Liver (tissue), 9 donors: ENCODE results near the gene EXOSC5. TPM values are rescaled to one million over a fixed set of nuclear protein-coding genes. Genes with fewer than 3 reads are reported as not detected.
"Not testable (repeated sequence)": the region's sequence is repeated elsewhere in the genome, so short reads cannot be mapped to it uniquely, and the experiment has no call there.

Experiments
- DNase-seq: peaks from one replicate; pipeline ENCODE4 v3.0.0-alpha.2; 2017; ENCODE audit warnings: low spot score
- H3K27ac ChIP-seq, 2 donors: one replicate each; pipeline ENCODE4 v1.7.0; 2013; ENCODE audit warnings: inconsistent platforms in 2 of 2, low read length in 2 of 2, control low read depth in 1 of 2, low read depth in 1 of 2, mild to moderate bottlenecking in 1 of 2
- H3K27me3 ChIP-seq, 4 donors: one replicate each; pipeline versions ENCODE4 v1.6.1 to v1.7.0; 2013; ENCODE audit warnings: low read length in 3 of 4, inconsistent platforms in 1 of 4, mild to moderate bottlenecking in 1 of 4, moderate library complexity in 1 of 4; ENCODE audit not compliant: control insufficient read depth in 4 of 4, insufficient read depth in 4 of 4
- H3K36me3 ChIP-seq, 4 donors: one replicate each; pipeline versions ENCODE4 v1.6.1 to v1.7.0; 2013; ENCODE audit warnings: low read length in 3 of 4, mild to moderate bottlenecking in 3 of 4, low read depth in 1 of 4, moderate library complexity in 1 of 4; ENCODE audit not compliant: control insufficient read depth in 4 of 4, insufficient read depth in 3 of 4
- H3K4me1 ChIP-seq, 4 donors: one replicate each; pipeline versions ENCODE4 v1.6.1 to v1.7.0; 2013; ENCODE audit warnings: low read length in 3 of 4, mild to moderate bottlenecking in 3 of 4, moderate library complexity in 1 of 4; ENCODE audit not compliant: control insufficient read depth in 4 of 4, insufficient read depth in 4 of 4
- H3K4me3 ChIP-seq, 3 donors: one replicate each; pipeline versions ENCODE4 v1.6.1 to v1.7.0; 2013; ENCODE audit warnings: low read length in 3 of 3, control low read depth in 1 of 3, low read depth in 1 of 3, mild to moderate bottlenecking in 1 of 3
- H3K9ac ChIP-seq, 2 donors: one replicate each; pipeline ENCODE4 v1.7.0; 2013; ENCODE audit warnings: low read length in 2 of 2, mild to moderate bottlenecking in 2 of 2, moderate library complexity in 2 of 2, control low read depth in 1 of 2, low read depth in 1 of 2
- H3K9me3 ChIP-seq, 4 donors: one replicate each; pipeline versions ENCODE4 v1.6.1 to v1.7.0; 2013; ENCODE audit warnings: low read length in 3 of 4; ENCODE audit not compliant: control insufficient read depth in 4 of 4
- ATF3 ChIP-seq: IDR thresholded peaks from 2 replicates; pipeline ENCODE4 v1.6.1; 2016; ENCODE audit warnings: antibody characterized with exemption
- EGR1 ChIP-seq, 2 donors: IDR thresholded peaks; 2 replicates each; pipeline ENCODE4 v1.6.1; 2016 to 2018; ENCODE audit warnings: antibody characterized with exemption in 2 of 2, low read depth in 2 of 2
- FOXA1 ChIP-seq: IDR thresholded peaks from 2 replicates; pipeline ENCODE4 v1.6.1; 2016; ENCODE audit warnings: antibody characterized with exemption
- FOXA2 ChIP-seq: IDR thresholded peaks from 2 replicates; pipeline ENCODE4 v1.6.1; 2016; ENCODE audit warnings: antibody characterized with exemption
- GABPA ChIP-seq, 2 donors: IDR thresholded peaks in 1 of 2; conservative IDR thresholded peaks in 1 of 2; 2 replicates each; pipeline ENCODE4 v1.6.1; 2016; ENCODE audit warnings: antibody characterized with exemption in 2 of 2, mild to moderate bottlenecking in 1 of 2, moderate library complexity in 1 of 2
- HNF4A ChIP-seq, 2 donors: conservative IDR thresholded peaks; 2 replicates each; pipeline ENCODE4 v1.6.1; 2016; ENCODE audit warnings: antibody characterized with exemption in 2 of 2, mild to moderate bottlenecking in 2 of 2
- HNF4G ChIP-seq: IDR thresholded peaks from 2 replicates; pipeline ENCODE4 v1.6.1; 2016; ENCODE audit warnings: antibody characterized with exemption
- JUND ChIP-seq, 2 donors: IDR thresholded peaks; 2 replicates each; pipeline ENCODE4 v1.6.1; 2016; ENCODE audit warnings: antibody characterized with exemption in 2 of 2
- MAX ChIP-seq: IDR thresholded peaks from 2 replicates; pipeline ENCODE4 v1.6.1; 2016; ENCODE audit warnings: antibody characterized with exemption
- NR2F2 ChIP-seq: IDR thresholded peaks from 2 replicates; pipeline ENCODE4 v1.6.1; 2016; ENCODE audit warnings: antibody characterized with exemption
- RAD21 ChIP-seq, 2 donors: IDR thresholded peaks; 2 replicates each; pipeline ENCODE4 v1.6.1; 2016; ENCODE audit warnings: antibody characterized with exemption in 2 of 2, mild to moderate bottlenecking in 2 of 2
- REST ChIP-seq: IDR thresholded peaks from 2 replicates; pipeline ENCODE4 v1.6.1; 2016; ENCODE audit warnings: antibody characterized with exemption, mild to moderate bottlenecking
- RXRA ChIP-seq, 2 donors: IDR thresholded peaks; 2 replicates each; pipeline ENCODE4 v1.6.1; 2017 to 2018; ENCODE audit warnings: antibody characterized with exemption in 2 of 2, mild to moderate bottlenecking in 1 of 2
- SP1 ChIP-seq: IDR thresholded peaks from 2 replicates; pipeline ENCODE4 v1.6.1; 2018; ENCODE audit warnings: antibody characterized with exemption, mild to moderate bottlenecking
- TAF1 ChIP-seq: conservative IDR thresholded peaks from 2 replicates; pipeline ENCODE4 v1.6.1; 2016; ENCODE audit warnings: antibody characterized with exemption, mild to moderate bottlenecking
- YY1 ChIP-seq: IDR thresholded peaks from 2 replicates; pipeline ENCODE4 v1.6.1; 2016; ENCODE audit warnings: antibody characterized with exemption, mild to moderate bottlenecking
- ZBTB33 ChIP-seq: IDR thresholded peaks from 2 replicates; pipeline ENCODE4 v1.6.1; 2016; ENCODE audit warnings: antibody characterized with exemption
- WGBS: extraction: QIAGEN DNeasy Blood & Tissue Kit; methylation state at CpG from one replicate; pipeline ENCODE4 v1.1.7; 2013; 5-methylcytosine and 5-hydroxymethylcytosine counted together
- polyA plus RNA-seq, 2 donors: library from polyadenylated mRNA; stranded (reverse) in 1 of 2; unstranded in 1 of 2; fragments of 200-250 nt in 1 of 2; fragments of >200 nt in 1 of 2; fragmentation: Nextera tagmentation in 1 of 2; extraction: Ambion mirVana in 1 of 2; gene quantifications; one replicate each; pipeline versions ENCODE4 v1.2.1 to v1.2.3, GENCODE V29; 2013 to 2015
- total RNA-seq, 2 donors: library from RNA; depleted of rRNA; stranded (reverse); fragments of >200 nt; gene quantifications; one replicate each; pipeline ENCODE4 v1.2.3, GENCODE V29; 2014
- donor health status: healthy.
- donor health status: healthy.
- donor health status: healthy.
- donor health status: healthy.
- donor health status: healthy.

The EXOSC5 gene
- total and polyA plus RNA-seq, 4 donors = 8.3 to 26.7 (median 18.9) TPM

DNA sequence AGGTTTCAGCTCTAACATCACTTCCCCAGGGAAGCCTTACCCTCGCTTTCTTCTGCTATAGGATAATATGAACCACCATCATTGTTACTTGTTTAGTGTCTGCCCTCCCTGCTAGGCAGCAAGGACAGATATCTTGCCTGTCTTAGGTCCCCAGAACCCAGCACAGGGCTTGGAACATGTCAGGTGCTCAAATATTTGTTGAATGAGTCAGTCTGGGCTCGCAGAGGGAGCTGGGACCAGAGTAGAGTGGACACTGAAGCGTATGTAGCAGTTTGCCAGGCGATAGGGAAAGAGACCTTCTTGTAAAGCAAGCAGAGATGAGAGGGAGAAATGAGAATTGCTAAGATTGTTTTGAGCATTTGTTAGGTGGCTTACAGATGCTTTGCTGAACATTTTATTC, 12.1 kb upstream of the EXOSC5 start:
- no peak for DNase-seq
- no peak overlapping the region for H3K9ac ChIP-seq
- no peaks in the 10 kb centered on the region for H3K27me3 ChIP-seq

GRCh38 chr19:41408846-41409245, 11.7 kb upstream of the EXOSC5 start:
- not testable (repeated sequence) for H3K9me3 ChIP-seq, H3K9ac ChIP-seq, H3K27me3 ChIP-seq, DNase-seq, H3K27ac ChIP-seq, H3K4me3 ChIP-seq
- Histone ChIP-seq H3K4me1 (peaks cover 9 to 17% (median 11%) of the 10 kb centered on the region in 4 donors), H3K36me3 (peaks cover 4 to 19% (median 9%) of the 10 kb centered on the region in 4 donors)
- WGBS = 90% methylated on average over 5 of the region's 5 CpGs

More for the DNA sequence above, 12.1 kb upstream of the EXOSC5 start:
- H3K4me3 ChIP-seq = no peak overlapping the region
- TF ChIP-seq MAX (no peak), ATF3 (peak; percentile 74), NR2F2 (no peak), SP1 (peak; percentile 11), HNF4A (conservative IDR thresholded peaks at IDR 0.05) (peak in 1 of 2 donors; percentile 9), RAD21 (IDR thresholded peaks at IDR 0.05) (no peak), FOXA2 (no peak), REST (no peak), EGR1 (IDR thresholded peaks at IDR 0.05; ENCODE audit: low read depth in 2 of 2) (no peak), JUND (IDR thresholded peaks at IDR 0.05) (peak; percentile 96 to 99)
- 40% methylated on average over 4 of the region's 4 CpGs for WGBS
- peaks cover 9 to 17% (median 11%) of the 10 kb centered on the region in 4 donors for H3K4me1 ChIP-seq
- H3K27ac ChIP-seq = peak overlapping the region in 1 of 2 donors; percentile 64
- H3K9me3 ChIP-seq = no peaks in the 10 kb centered on the region
- peaks cover 5 to 24% (median 11%) of the 10 kb centered on the region in 4 donors for H3K36me3 ChIP-seq

DNA sequence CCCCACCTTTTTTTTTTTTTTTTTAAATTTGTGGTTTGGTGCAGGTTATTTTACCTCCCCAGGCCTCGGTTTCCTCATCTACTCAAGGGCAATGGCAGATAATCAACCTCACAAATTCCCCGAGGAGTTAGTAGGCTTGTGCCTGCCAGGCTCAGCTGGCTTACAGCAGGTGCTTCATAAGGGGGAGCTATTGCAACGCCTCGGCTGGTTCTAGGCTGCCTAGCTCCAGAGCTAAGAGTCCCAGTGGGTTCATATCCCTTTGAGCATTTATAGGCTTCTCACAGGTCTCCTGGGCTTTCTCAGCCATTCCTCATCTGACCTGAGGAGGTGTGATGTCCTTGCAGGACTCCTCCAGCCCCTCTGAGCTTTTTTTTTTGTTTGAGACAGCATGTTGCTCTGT, 11.1 kb upstream of the EXOSC5 start:
- Histone ChIP-seq H3K4me1 (peaks cover 9 to 21% (median 12%) of the 10 kb centered on the region in 4 donors), H3K27me3 (no peaks in the 10 kb centered on the region), H3K9ac (no peak overlapping the region), H3K9me3 (no peaks in the 10 kb centered on the region), H3K36me3 (peaks cover 2 to 13% (median 7%) of the 10 kb centered on the region in 4 donors), H3K4me3 (no peak overlapping the region), H3K27ac (no peak overlapping the region)
- WGBS = 82% methylated on average over 4 of the region's 4 CpGs
- TF ChIP-seq RXRA (IDR thresholded peaks at IDR 0.05) (no peak), NR2F2 (no peak), RAD21 (IDR thresholded peaks at IDR 0.05) (no peak), HNF4G (no peak), TAF1 (no peak), HNF4A (conservative IDR thresholded peaks at IDR 0.05) (no peak), JUND (IDR thresholded peaks at IDR 0.05) (no peak), ZBTB33 (no peak), FOXA1 (no peak), MAX (no peak), ATF3 (no peak), GABPA (IDR thresholded peaks at IDR 0.05 in 1 of 2, conservative IDR thresholded peaks at IDR 0.05 in 1 of 2) (no peak), YY1 (no peak), FOXA2 (no peak), SP1 (no peak)
- no peak for DNase-seq
